Erythroblast (primary cell): ENCODE measurements around the gene TBATA.

ENCODE experiments used
- GATA1 ChIP-seq: IDR thresholded peaks from 2 replicates; pipeline ENCODE4 v1.6.1; 2011; ENCODE audit warnings: low read depth, mild to moderate bottlenecking, control low read depth, low read length, moderate library complexity
- POLR2A ChIP-seq: IDR thresholded peaks from 2 replicates; pipeline ENCODE4 v1.6.1; 2011; ENCODE audit warnings: mild to moderate bottlenecking, low read length

DNA sequence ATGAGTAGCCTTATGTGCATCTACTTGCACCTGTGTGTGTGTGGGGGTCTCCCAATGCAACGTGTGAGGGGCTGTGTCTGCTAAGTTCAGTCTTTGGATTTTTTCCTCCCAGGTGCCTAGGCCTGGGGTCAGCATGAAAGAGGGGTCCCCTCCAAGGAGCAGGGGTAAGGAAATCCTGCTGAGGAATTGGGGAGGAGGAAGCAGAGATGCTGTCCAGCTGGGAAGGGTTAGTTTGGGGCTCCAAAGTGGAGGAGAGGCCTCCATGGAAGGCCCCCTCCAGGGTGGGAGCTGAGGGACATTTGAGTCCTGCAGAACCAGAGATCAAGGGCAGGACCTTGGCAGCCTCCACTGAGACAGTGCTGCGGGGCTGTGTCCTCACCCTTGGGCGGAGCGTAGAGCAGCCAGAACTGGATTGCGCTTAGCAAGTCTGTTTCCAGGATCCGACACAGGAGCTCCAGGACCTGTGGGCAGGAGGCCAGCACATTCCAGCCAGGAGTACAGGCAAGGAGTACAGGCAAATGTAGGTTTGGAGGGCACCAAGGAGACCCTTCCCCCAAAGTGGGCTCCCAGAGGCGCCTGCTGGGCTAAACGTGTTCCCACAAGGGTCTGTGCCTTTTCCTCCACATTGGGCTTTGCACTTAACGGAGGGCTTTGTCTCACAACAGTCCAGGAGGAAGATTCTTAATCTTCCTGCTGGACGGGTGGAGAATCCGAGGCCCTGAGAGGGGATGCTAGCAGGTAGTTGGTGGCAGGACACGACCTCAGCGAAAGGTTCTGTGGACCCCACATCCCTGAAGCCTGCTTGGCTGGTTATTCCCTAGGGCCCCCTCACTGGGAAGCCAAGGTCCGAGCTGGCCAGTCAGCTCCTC lies 10.1 kb downstream of the TBATA start:
- no peak for TF ChIP-seq POLR2A
- TF ChIP-seq GATA1: no peak
